IMR-90 (cell line): ENCODE results near the gene CDHR2.

ENCODE experiments used
- CEBPB ChIP-seq: IDR thresholded peaks from 2 replicates; pipeline ENCODE4 v1.6.1; 2012; ENCODE audit warnings: low read depth, low read length, improper control_type of control experiment
- CHD1 ChIP-seq: IDR thresholded peaks from 2 replicates; pipeline ENCODE4 v1.6.1; 2012; ENCODE audit warnings: low read depth, low read length, improper control_type of control experiment
- FOS ChIP-seq: fragments of 150-350 bp; IDR thresholded peaks from 2 replicates; pipeline ENCODE4 v1.6.1; 2016; ENCODE audit warnings: low read depth, low read length
- MXI1 ChIP-seq: IDR thresholded peaks from 2 replicates; pipeline ENCODE4 v1.6.1; 2012; ENCODE audit warnings: low read depth, mild to moderate bottlenecking, low read length, moderate library complexity, borderline replicate concordance
- NFE2L2 ChIP-seq: fragments of 150-350 bp; IDR thresholded peaks from 2 replicates; pipeline ENCODE4 v1.6.1; 2016; ENCODE audit warnings: low read depth, mild to moderate bottlenecking, low read length
- POLR2A ChIP-seq: IDR thresholded peaks from 2 replicates; pipeline ENCODE4 v1.6.1; 2012; ENCODE audit warnings: mild to moderate bottlenecking, low read depth, low read length
- RAD21 ChIP-seq: IDR thresholded peaks from 2 replicates; pipeline ENCODE4 v1.6.1; 2012; ENCODE audit warnings: low read length, improper control_type of control experiment
- RFX5 ChIP-seq: IDR thresholded peaks from 2 replicates; pipeline ENCODE4 v1.8.0; 2012; ENCODE audit warnings: low read depth, mild to moderate bottlenecking, low read length, moderate library complexity
- SMC3 ChIP-seq: fragments of 150-350 bp; IDR thresholded peaks from 2 replicates; pipeline ENCODE4 v1.6.1; 2016; ENCODE audit warnings: low read depth, mild to moderate bottlenecking, antibody characterized with exemption, low read length, moderate library complexity
- TF ChIP-seq, protein P1 (sequence below): conservative IDR thresholded peaks from 2 replicates; pipeline ENCODE4 v1.5.1; 2012; ENCODE audit warnings: mild to moderate bottlenecking, low read depth, low read length, improper control_type of control experiment
- TF ChIP-seq, protein P2 (sequence below): fragments of 150-350 bp; IDR thresholded peaks from 2 replicates; pipeline ENCODE4 v1.6.1; 2017; ENCODE audit warnings: mild to moderate bottlenecking, antibody characterized with exemption, low read length, low read depth

DNA sequence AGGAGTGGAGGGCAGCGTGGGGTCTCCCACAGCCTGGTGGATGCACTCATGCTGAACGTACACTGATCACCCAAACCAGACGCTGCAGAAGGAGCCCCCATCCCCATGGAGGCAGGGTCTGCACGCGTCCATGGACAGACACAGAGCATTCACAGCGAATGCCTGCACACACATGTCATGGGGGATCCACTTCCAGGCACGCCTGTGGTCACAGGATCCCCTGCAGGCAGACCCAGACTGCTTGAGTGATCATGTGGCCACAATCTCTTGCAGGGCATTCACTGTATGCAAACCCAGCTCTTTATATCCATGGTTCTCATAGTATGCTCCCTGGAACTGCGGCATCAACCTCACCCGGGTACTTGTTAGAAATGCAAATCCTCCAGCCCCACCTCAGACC is 75.8 kb downstream of the CDHR2 start:
- TF ChIP-seq, protein P1, sequence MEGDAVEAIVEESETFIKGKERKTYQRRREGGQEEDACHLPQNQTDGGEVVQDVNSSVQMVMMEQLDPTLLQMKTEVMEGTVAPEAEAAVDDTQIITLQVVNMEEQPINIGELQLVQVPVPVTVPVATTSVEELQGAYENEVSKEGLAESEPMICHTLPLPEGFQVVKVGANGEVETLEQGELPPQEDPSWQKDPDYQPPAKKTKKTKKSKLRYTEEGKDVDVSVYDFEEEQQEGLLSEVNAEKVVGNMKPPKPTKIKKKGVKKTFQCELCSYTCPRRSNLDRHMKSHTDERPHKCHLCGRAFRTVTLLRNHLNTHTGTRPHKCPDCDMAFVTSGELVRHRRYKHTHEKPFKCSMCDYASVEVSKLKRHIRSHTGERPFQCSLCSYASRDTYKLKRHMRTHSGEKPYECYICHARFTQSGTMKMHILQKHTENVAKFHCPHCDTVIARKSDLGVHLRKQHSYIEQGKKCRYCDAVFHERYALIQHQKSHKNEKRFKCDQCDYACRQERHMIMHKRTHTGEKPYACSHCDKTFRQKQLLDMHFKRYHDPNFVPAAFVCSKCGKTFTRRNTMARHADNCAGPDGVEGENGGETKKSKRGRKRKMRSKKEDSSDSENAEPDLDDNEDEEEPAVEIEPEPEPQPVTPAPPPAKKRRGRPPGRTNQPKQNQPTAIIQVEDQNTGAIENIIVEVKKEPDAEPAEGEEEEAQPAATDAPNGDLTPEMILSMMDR: no peak
- TF ChIP-seq NFE2L2 (no peak), POLR2A (no peak), FOS (no peak), RFX5 (no peak), MXI1 (no peak), RAD21 (no peak), CEBPB (no peak), CHD1 (no peak), SMC3 (no peak)
- TF ChIP-seq, protein P2, sequence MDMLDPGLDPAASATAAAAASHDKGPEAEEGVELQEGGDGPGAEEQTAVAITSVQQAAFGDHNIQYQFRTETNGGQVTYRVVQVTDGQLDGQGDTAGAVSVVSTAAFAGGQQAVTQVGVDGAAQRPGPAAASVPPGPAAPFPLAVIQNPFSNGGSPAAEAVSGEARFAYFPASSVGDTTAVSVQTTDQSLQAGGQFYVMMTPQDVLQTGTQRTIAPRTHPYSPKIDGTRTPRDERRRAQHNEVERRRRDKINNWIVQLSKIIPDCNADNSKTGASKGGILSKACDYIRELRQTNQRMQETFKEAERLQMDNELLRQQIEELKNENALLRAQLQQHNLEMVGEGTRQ: no peak
